Adrenal gland (tissue), 12 donors: ENCODE data around the gene P4HA2. TPM values are rescaled to one million over a fixed set of nuclear protein-coding genes. Genes with fewer than 3 reads are reported as not detected.
"Not testable (repeated sequence)": the region's sequence is repeated elsewhere in the genome, so short reads cannot be mapped to it uniquely, and the experiment has no call there.

Experiments used
- DNase-seq, 7 donors: peaks; one replicate each; pipeline ENCODE4 v3.0.0-alpha.2; 2019 to 2020
- H3K27ac ChIP-seq, 5 donors: fragments of 200-600 bp; sonication (generic) in 4 of 5; 1 replicate in 3 of 5; 2 replicates in 2 of 5; pipeline versions ENCODE4 v1.5.1 to v1.8.0; 2016 to 2020; ENCODE audit warnings: mild to moderate bottlenecking in 1 of 5
- H3K27me3 ChIP-seq: fragments of 200-600 bp; 2 replicates; pipeline ENCODE4 v1.8.0; 2021
- H3K36me3 ChIP-seq, 2 donors: fragments of 200-600 bp; replicated peaks in 1 of 2; 1 replicate in 1 of 2; 2 replicates in 1 of 2; pipeline versions ENCODE4 v1.5.1 to v1.8.0; 2018 to 2022
- H3K4me1 ChIP-seq, 2 donors: fragments of 200-600 bp; replicated peaks in 1 of 2; 1 replicate in 1 of 2; 2 replicates in 1 of 2; pipeline versions ENCODE4 v1.5.1 to v1.8.0; 2018 to 2021
- H3K4me3 ChIP-seq, 4 donors: fragments of 200-600 bp; sonication (generic) in 3 of 4; one replicate each; pipeline ENCODE4 v1.5.1; 2016 to 2018
- H3K9me3 ChIP-seq, 3 donors: fragments of 200-600 bp; sonication (generic) in 1 of 3; replicated peaks in 1 of 3; 1 replicate in 2 of 3; 2 replicates in 1 of 3; pipeline versions ENCODE4 v1.5.1 to v1.8.0; 2016 to 2021
- CTCF ChIP-seq, 6 experiments: fragments of 450-650 bp in 4 of 6; fragments of 200-600 bp in 2 of 6; sonication (generic) in 1 of 6; IDR thresholded peaks; 1 replicate in 5 of 6; 2 replicates in 1 of 6; pipeline versions ENCODE4 v1.5.1 to v1.8.0; 2016 to 2021; ENCODE audit warnings: antibody characterized with exemption in 6 of 6, mild to moderate bottlenecking in 2 of 6, moderate library complexity in 1 of 6
- POLR2A ChIP-seq, 2 donors: fragments of 450-650 bp; IDR thresholded peaks; one replicate each; pipeline ENCODE4 v1.6.1; 2017; ENCODE audit warnings: antibody characterized with exemption in 2 of 2, mild to moderate bottlenecking in 2 of 2, moderate library complexity in 1 of 2
- WGBS, 4 donors: extraction: QIAGEN DNeasy Blood & Tissue Kit in 2 of 4; methylation state at CpG; one replicate each; pipeline versions ENCODE4 v1.1.5 to v1.1.7; 2013 to 2017; 5-methylcytosine and 5-hydroxymethylcytosine counted together
- intact Hi-C, 2 donors: fragments of 100-400 bp; cut with DNase I; formaldehyde crosslinking; loops; one replicate each; pipeline versions ENCODE4 v1.14.1 to v1.15.0; 2022 to 2023
- polyA plus RNA-seq, 3 donors: library from polyadenylated mRNA; stranded (reverse); fragments of 200-250 nt in 2 of 3; fragments of 350-450 nt in 1 of 3; fragmentation: Illumina TruSeq in 1 of 3; extraction: RNeasy Lipid Tissue Mini Kit (QIAGEN cat#74804) in 1 of 3; gene quantifications; one replicate each; pipeline ENCODE4 v1.2.3, GENCODE V29; 2013 to 2014
- total RNA-seq, 9 donors: library from RNA; depleted of rRNA in 4 of 9; stranded (reverse); fragments of >200 nt in 4 of 9; fragments of 120-200 nt in 1 of 9; fragmentation: NEBNext Ultra II Directional in 1 of 9; extraction: Animal tissue kit (Norgen Biotek cat#: 25700) in 1 of 9; gene quantifications; one replicate each; pipeline versions ENCODE4 v1.1.0 to v1.2.4, GENCODE V29; 2013 to 2023
- donor health status: healthy with polysubstance abuse.
- donor health status: Bipolar disorder and iron deficiency.
- donor health status: DM: yes; HTN: yes; CAD: no.
- donor health status: DM: no; HTN: no; CAD: no.
- donor health status: DM: no; HTN: no; CAD: no.
- donor health status: DM: yes; HTN: yes; CAD: no.

Gene P4HA2
- total and polyA plus RNA-seq, 12 donors: 9.9 to 34.0 (median 15.5) TPM

GRCh38 chr5:132176521-132176945 is 51.1 kb downstream of the P4HA2 start:
- TF ChIP-seq CTCF (IDR thresholded peaks at IDR 0.05): no peak
- TF ChIP-seq POLR2A (IDR thresholded peaks at IDR 0.05): no peak
- Histone ChIP-seq H3K27ac (no peak overlapping the region), H3K4me3 (no peak overlapping the region), H3K9me3 (no peaks in the 10 kb centered on the region), H3K27me3 (no peaks in the 10 kb centered on the region), H3K4me1 (no peaks in the 10 kb centered on the region), H3K36me3 (no peaks in the 10 kb centered on the region)
- DNase-seq: no peak
- WGBS, 4 donors: 78 to 91% (median 87%) methylated on average over 5 to 6 of the region's 6 CpGs
- intact Hi-C loops: no loop called here

DNA sequence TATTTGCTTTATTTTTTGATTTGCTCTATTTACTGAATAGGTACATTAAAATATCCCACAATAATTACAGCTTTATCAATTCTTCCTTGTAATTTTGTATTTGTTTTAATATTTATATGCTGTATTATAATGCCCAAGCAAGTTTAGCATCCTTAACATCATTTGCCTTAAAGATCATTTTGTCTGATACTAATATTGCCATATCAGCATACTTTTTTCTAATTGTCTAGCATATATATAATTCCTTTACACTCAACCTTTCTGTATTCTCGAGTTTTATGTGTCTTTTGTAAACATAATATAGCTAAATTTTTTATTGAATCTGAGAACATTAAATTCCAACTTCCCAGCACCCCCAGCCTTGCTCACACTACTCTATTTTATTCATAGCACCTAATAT is 64.7 kb downstream of the P4HA2 start:
- DNase-seq: no peak
- intact Hi-C loops: no loop called here
- TF ChIP-seq CTCF (IDR thresholded peaks at IDR 0.05) (no peak), POLR2A (IDR thresholded peaks at IDR 0.05) (no peak)
- no peaks in the 10 kb centered on the region for H3K4me1 ChIP-seq
- H3K36me3 ChIP-seq: no peaks in the 10 kb centered on the region
- H3K9me3 ChIP-seq: no peaks in the 10 kb centered on the region
- 43 to 68% (median 50%) methylated on average over 1 of the region's 1 CpG for WGBS, 4 donors
- no peaks in the 10 kb centered on the region for H3K27me3 ChIP-seq
- no peak overlapping the region for H3K27ac ChIP-seq
- H3K4me3 ChIP-seq: no peak overlapping the region

- DNase-seq, H3K9me3 ChIP-seq, H3K4me3 ChIP-seq, H3K27me3 ChIP-seq, H3K27ac ChIP-seq, H3K36me3 ChIP-seq, intact Hi-C loops, H3K4me1 ChIP-seq: not testable (repeated sequence)
- 94 to 98% (median 94%) methylated on average over 2 to 3 of the region's 5 CpGs; no CpG with 5 or more reads in 1 of the 4 donors for WGBS, 4 donors
These were observed 65.9 kb downstream of the P4HA2 start for GRCh38 chr5:132161574-132162326.

DNA sequence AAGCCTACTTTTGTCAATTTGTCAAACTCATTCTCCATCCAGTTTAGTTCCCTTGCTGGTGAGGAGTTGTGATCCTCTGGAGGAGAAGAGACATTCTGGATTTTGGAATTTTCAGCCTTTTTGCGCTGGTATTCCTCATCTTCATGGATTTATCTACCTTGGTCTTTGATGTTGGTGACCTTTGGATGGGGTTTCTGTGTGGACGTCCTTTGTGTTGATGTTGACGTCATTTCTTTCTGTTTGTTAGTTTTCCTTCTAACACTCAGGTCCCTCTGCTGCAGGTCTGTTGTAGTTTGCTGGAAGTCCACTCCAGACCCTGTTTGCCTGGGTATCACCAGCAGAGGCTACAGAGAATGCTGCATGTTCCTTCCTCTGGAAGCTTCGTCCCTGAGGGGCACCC is 71.2 kb downstream of the P4HA2 start:
- Histone ChIP-seq H3K36me3 (no peaks in the 10 kb centered on the region), H3K27ac (no peak overlapping the region), H3K9me3 (no peaks in the 10 kb centered on the region), H3K4me3 (no peak overlapping the region), H3K4me1 (no peaks in the 10 kb centered on the region), H3K27me3 (no peaks in the 10 kb centered on the region)
- no peak for DNase-seq
- WGBS, 4 donors: 75 to 84% (median 81%) methylated on average over 4 of the region's 4 CpGs
- TF ChIP-seq POLR2A (IDR thresholded peaks at IDR 0.05): no peak
- TF ChIP-seq CTCF (IDR thresholded peaks at IDR 0.05): no peak
- intact Hi-C loops: no loop called here

DNA sequence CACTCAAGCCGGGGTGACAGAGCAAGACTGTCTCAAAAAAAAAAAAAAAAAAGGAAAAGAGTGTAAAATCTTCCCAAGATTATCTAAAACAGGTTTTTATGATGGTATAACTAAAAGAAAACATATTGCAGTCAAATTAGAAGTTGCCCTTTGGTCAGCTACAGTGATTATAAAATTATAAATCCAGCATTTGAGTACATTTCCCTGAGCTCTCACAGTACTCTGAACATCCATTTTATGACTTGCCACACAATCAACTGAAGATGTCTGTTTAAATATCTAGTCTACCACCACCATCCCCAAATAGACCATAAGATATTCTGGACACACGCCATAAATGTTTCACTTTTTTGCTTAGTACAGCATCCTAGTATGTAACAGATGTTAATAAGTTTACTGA is 77.1 kb downstream of the P4HA2 start:
- Histone ChIP-seq H3K4me1 (no peaks in the 10 kb centered on the region), H3K36me3 (no peaks in the 10 kb centered on the region), H3K9me3 (no peaks in the 10 kb centered on the region), H3K27me3 (no peaks in the 10 kb centered on the region), H3K27ac (no peak overlapping the region), H3K4me3 (no peak overlapping the region)
- intact Hi-C loops: no loop called here
- 79 to 97% (median 83%) methylated on average over 2 of the region's 2 CpGs for WGBS, 4 donors
- TF ChIP-seq POLR2A (IDR thresholded peaks at IDR 0.05) (no peak), CTCF (IDR thresholded peaks at IDR 0.05) (no peak)
- no peak for DNase-seq
